Smooth muscle cell (in vitro differentiated cells): Measurements from ENCODE around the gene RAD51AP1. TPM values are rescaled to one million over a fixed set of nuclear protein-coding genes. Genes with fewer than 3 reads are reported as not detected.

ENCODE experiments used
- DNase-seq: peaks from one replicate; lab custom pipeline; 2025; ENCODE audit not compliant: unreplicated experiment; lab: John Stamatoyannopoulos, UW
- H2AFZ ChIP-seq: fragments of 200-600 bp; sonication (generic); 2 replicates; pipeline ENCODE4 v1.6.0; 2016; ENCODE audit warnings: antibody characterized with exemption, low read depth, mild to moderate bottlenecking
- H3F3A ChIP-seq: fragments of 200-600 bp; sonication (generic); 2 replicates; pipeline ENCODE4 v1.6.0; 2017; ENCODE audit warnings: antibody characterized with exemption, low read depth
- H3K27ac ChIP-seq: fragments of 200-600 bp; sonication (generic); 2 replicates; pipeline ENCODE4 v1.5.1; 2016; ENCODE audit warnings: low read depth, mild to moderate bottlenecking
- H3K27me3 ChIP-seq: fragments of 200-600 bp; sonication (generic); 2 replicates; pipeline ENCODE4 v1.6.1; 2016; ENCODE audit warnings: low read depth, mild to moderate bottlenecking
- H3K36me3 ChIP-seq: fragments of 200-600 bp; sonication (generic); 2 replicates; pipeline ENCODE4 v1.5.1; 2016; ENCODE audit warnings: low read depth
- H3K4me1 ChIP-seq: fragments of 200-600 bp; sonication (generic); 2 replicates; pipeline ENCODE4 v1.5.1; 2016; ENCODE audit warnings: low read depth
- H3K4me2 ChIP-seq: fragments of 200-600 bp; sonication (generic); 2 replicates; pipeline ENCODE4 v1.6.0; 2016; ENCODE audit warnings: mild to moderate bottlenecking
- H3K4me3 ChIP-seq: fragments of 200-600 bp; sonication (generic); 2 replicates; pipeline ENCODE4 v1.5.1; 2016; ENCODE audit warnings: mild to moderate bottlenecking
- H3K79me2 ChIP-seq: fragments of 200-600 bp; sonication (generic); 2 replicates; pipeline ENCODE4 v1.6.0; 2016; ENCODE audit warnings: low read depth, mild to moderate bottlenecking
- H3K9ac ChIP-seq: fragments of 200-600 bp; sonication (generic); 2 replicates; pipeline ENCODE4 v1.6.0; 2016; ENCODE audit warnings: low read depth
- H3K9me3 ChIP-seq: fragments of 200-600 bp; sonication (generic); replicated peaks from 2 replicates; pipeline ENCODE4 v1.5.1; 2016; ENCODE audit warnings: low read depth
- H4K20me1 ChIP-seq: fragments of 200-600 bp; sonication (generic); 2 replicates; pipeline ENCODE4 v1.6.0; 2016; ENCODE audit warnings: low read depth
- WGBS: methylation state at CpG from one replicate; pipeline ENCODE4 v1.1.7; 2016; ENCODE audit warnings: low lambda C conversion rate; 5-methylcytosine and 5-hydroxymethylcytosine counted together
- polyA plus RNA-seq: library from polyadenylated mRNA; unstranded; fragments of >200 nt; fragmentation: Nextera tagmentation; extraction: Ambion mirVana; gene quantifications from 2 replicates; pipeline ENCODE4 v1.2.1, GENCODE V29; 2016
- total RNA-seq: library from RNA; depleted of rRNA; stranded (reverse); fragments of >200 nt; gene quantifications from 2 replicates; pipeline ENCODE4 v1.2.3, GENCODE V29; 2014
- TF ChIP-seq, protein P1 (sequence below): fragments of 200-600 bp; sonication (generic); IDR thresholded peaks from 2 replicates; pipeline ENCODE4 v1.5.1; 2017; ENCODE audit warnings: borderline replicate concordance, mild to moderate bottlenecking, antibody characterized with exemption; ENCODE audit not compliant: insufficient read depth, poor library complexity, severe bottlenecking

The RAD51AP1 gene
- total and polyA plus RNA-seq, 2 experiments from 2014 or later, result 8.7 to 20.7 TPM

- Histone ChIP-seq H3K36me3 (peaks cover 12% of the 10 kb centered on the region), H3K27ac (no peak overlapping the region), H3K4me1 (no peaks in the 10 kb centered on the region), H4K20me1 (no peaks in the 10 kb centered on the region), H3K9ac (no peak overlapping the region), H3K9me3 (no peaks in the 10 kb centered on the region), H3F3A (no peaks in the 10 kb centered on the region), H3K79me2 (no peaks in the 10 kb centered on the region), H3K4me3 (no peak overlapping the region), H3K4me2 (no peak overlapping the region), H2AFZ (no peak overlapping the region), H3K27me3 (no peaks in the 10 kb centered on the region)
- 98% methylated on average over 2 of the region's 2 CpGs for WGBS
- no peak for DNase-seq
- TF ChIP-seq, protein P1, sequence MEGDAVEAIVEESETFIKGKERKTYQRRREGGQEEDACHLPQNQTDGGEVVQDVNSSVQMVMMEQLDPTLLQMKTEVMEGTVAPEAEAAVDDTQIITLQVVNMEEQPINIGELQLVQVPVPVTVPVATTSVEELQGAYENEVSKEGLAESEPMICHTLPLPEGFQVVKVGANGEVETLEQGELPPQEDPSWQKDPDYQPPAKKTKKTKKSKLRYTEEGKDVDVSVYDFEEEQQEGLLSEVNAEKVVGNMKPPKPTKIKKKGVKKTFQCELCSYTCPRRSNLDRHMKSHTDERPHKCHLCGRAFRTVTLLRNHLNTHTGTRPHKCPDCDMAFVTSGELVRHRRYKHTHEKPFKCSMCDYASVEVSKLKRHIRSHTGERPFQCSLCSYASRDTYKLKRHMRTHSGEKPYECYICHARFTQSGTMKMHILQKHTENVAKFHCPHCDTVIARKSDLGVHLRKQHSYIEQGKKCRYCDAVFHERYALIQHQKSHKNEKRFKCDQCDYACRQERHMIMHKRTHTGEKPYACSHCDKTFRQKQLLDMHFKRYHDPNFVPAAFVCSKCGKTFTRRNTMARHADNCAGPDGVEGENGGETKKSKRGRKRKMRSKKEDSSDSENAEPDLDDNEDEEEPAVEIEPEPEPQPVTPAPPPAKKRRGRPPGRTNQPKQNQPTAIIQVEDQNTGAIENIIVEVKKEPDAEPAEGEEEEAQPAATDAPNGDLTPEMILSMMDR, result peak; percentile 70
Measured at GRCh38 chr12:4526923-4527546, 11.7 kb upstream of the RAD51AP1 start.

- TF ChIP-seq, protein P1, result no peak
Measured at GRCh38 chr12:4530160-4530559, 8.5 kb upstream of the RAD51AP1 start.

GRCh38 chr12:4530982-4531586 is 7.6 kb upstream of the RAD51AP1 start:
- TF ChIP-seq, protein P1, result no peak
- peaks cover 8% of the 10 kb centered on the region for H3K36me3 ChIP-seq
- 91% methylated on average over 6 of the region's 6 CpGs for WGBS
- H3K9ac ChIP-seq, result no peak overlapping the region
- H3K27me3 ChIP-seq, result no peaks in the 10 kb centered on the region
- no peaks in the 10 kb centered on the region for H4K20me1 ChIP-seq
- no peaks in the 10 kb centered on the region for H3K79me2 ChIP-seq
- DNase-seq, result no peak
- no peak overlapping the region for H3K4me2 ChIP-seq
- H3K4me3 ChIP-seq, result no peak overlapping the region
- H3F3A ChIP-seq, result no peaks in the 10 kb centered on the region
- no peak overlapping the region for H2AFZ ChIP-seq
- no peak overlapping the region for H3K27ac ChIP-seq
- no peaks in the 10 kb centered on the region for H3K4me1 ChIP-seq
- H3K9me3 ChIP-seq, result no peaks in the 10 kb centered on the region

More at GRCh38 chr12:4530160-4530559, 8.5 kb upstream of the RAD51AP1 start:
- Histone ChIP-seq H3K9ac (no peak overlapping the region), H3K4me3 (no peak overlapping the region), H3K79me2 (no peaks in the 10 kb centered on the region), H2AFZ (no peak overlapping the region), H3K4me2 (no peak overlapping the region), H3K9me3 (no peaks in the 10 kb centered on the region), H3K27ac (no peak overlapping the region), H3K36me3 (peaks cover 11% of the 10 kb centered on the region), H4K20me1 (no peaks in the 10 kb centered on the region), H3F3A (no peaks in the 10 kb centered on the region), H3K27me3 (no peaks in the 10 kb centered on the region), H3K4me1 (no peaks in the 10 kb centered on the region)
- DNase-seq, result no peak
- WGBS, result 96% methylated on average over 1 of the region's 1 CpG

DNA sequence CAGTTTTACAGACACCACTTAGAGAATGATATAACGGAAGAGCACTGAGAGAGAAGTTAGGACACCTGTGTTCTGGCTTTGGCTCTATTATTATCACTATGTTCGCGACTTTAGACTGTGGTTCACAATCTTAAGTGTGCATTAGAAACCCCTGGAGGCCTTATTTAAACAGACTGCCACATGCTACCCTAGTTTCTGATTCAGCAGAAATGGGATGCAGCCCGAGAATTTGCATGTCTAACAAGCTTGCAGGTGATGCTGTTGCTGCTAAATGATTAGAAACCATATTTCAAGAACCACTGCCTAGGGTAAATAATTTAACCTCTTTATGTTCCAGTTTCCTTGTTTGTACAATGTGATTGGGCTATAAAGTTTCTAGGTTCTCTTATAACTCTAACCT is 3.6 kb upstream of the RAD51AP1 start:
- H3K4me1 ChIP-seq, result peaks cover 11% of the 10 kb centered on the region
- no peaks in the 10 kb centered on the region for H3K27me3 ChIP-seq
- 97% methylated on average over 4 of the region's 4 CpGs for WGBS
- H3K4me2 ChIP-seq, result no peak overlapping the region
- no peaks in the 10 kb centered on the region for H3F3A ChIP-seq
- H3K9ac ChIP-seq, result no peak overlapping the region
- no peak overlapping the region for H2AFZ ChIP-seq
- peaks cover 25% of the 10 kb centered on the region for H3K79me2 ChIP-seq
- DNase-seq, result no peak
- no peaks in the 10 kb centered on the region for H4K20me1 ChIP-seq
- H3K36me3 ChIP-seq, result peaks cover 5% of the 10 kb centered on the region
- no peak overlapping the region for H3K4me3 ChIP-seq
- TF ChIP-seq, protein P1, result no peak
- no peaks in the 10 kb centered on the region for H3K9me3 ChIP-seq
- H3K27ac ChIP-seq, result no peak overlapping the region
